PFSK-1 (cell line): ENCODE results near the gene EYA4.

Source experiments
- POLR2AphosphoS5 ChIP-seq: IDR thresholded peaks from 2 replicates; pipeline ENCODE4 v1.6.1; 2012; ENCODE audit warnings: low read depth, mild to moderate bottlenecking, control low read depth, low read length, moderate library complexity
- TAF1 ChIP-seq: IDR thresholded peaks from 2 replicates; pipeline ENCODE4 v1.6.1; 2012; ENCODE audit warnings: low read length, control low read depth, borderline replicate concordance; ENCODE audit not compliant: insufficient read depth

- TF ChIP-seq TAF1 (no peak), POLR2AphosphoS5 (no peak)
These were observed 287.4 kb downstream of the EYA4 start for GRCh38 chr6:133528566-133528965.
